Measurements from ENCODE around the gene CIITA.
"Not testable (repeated sequence)": the region's sequence is repeated elsewhere in the genome, so short reads cannot be mapped to it uniquely, and the experiment has no call there.

Gene CIITA

GRCh38 chr16:10876799-10877341 is at the start of gene CIITA:
TSS of gene CIITA (plus strand) at chr16:10877202. CDS start at chr16:10877331, 129 bp downstream.
- no peak for DNase-seq (ENCODE audit: low read depth)

- no peak for DNase-seq (ENCODE audit: low read depth)
Observed at GRCh38 chr16:10827691-10828341, 49.2 kb upstream of the CIITA start.

GRCh38 chr16:10828851-10829366 is 48.1 kb upstream of the CIITA start:
- no peak for DNase-seq (ENCODE audit: low read depth)

GRCh38 chr16:10829390-10830098 is 47.5 kb upstream of the CIITA start:
- DNase-seq (ENCODE audit: low read depth): not testable (repeated sequence)

- DNase-seq (ENCODE audit: low read depth): not testable (repeated sequence)
Observed at GRCh38 chr16:10830240-10830639, 46.8 kb upstream of the CIITA start.

- no peak for DNase-seq (ENCODE audit: low read depth)
Observed at GRCh38 chr16:10831894-10832886, 44.8 kb upstream of the CIITA start.

- no peak for DNase-seq (ENCODE audit: low read depth)
Observed at GRCh38 chr16:10833271-10833670, 43.7 kb upstream of the CIITA start.

GRCh38 chr16:10834130-10834529 is 42.9 kb upstream of the CIITA start:
- DNase-seq (ENCODE audit: low read depth): no peak

GRCh38 chr16:10834766-10835165 is 42.2 kb upstream of the CIITA start:
- DNase-seq (ENCODE audit: low read depth): no peak

- no peak for DNase-seq (ENCODE audit: low read depth)
Observed at GRCh38 chr16:10835281-10835931, 41.6 kb upstream of the CIITA start.

GRCh38 chr16:10836174-10836853 is 40.7 kb upstream of the CIITA start:
- no peak for DNase-seq (ENCODE audit: low read depth)

- DNase-seq (ENCODE audit: low read depth): no peak
Observed at GRCh38 chr16:10838621-10839278, 38.3 kb upstream of the CIITA start.

GRCh38 chr16:10839279-10839666 is 37.7 kb upstream of the CIITA start:
- no peak for DNase-seq (ENCODE audit: low read depth)

- DNase-seq (ENCODE audit: low read depth): no peak
Observed at GRCh38 chr16:10840703-10841102, 36.3 kb upstream of the CIITA start.

- no peak for DNase-seq (ENCODE audit: low read depth)
Observed at GRCh38 chr16:10846213-10846998, 30.6 kb upstream of the CIITA start.

- no peak for DNase-seq (ENCODE audit: low read depth)
Observed at GRCh38 chr16:10847176-10847575, 29.8 kb upstream of the CIITA start.

GRCh38 chr16:10849736-10850477 is 27.1 kb upstream of the CIITA start:
- no peak for DNase-seq (ENCODE audit: low read depth)

- DNase-seq (ENCODE audit: low read depth): no peak
Observed at GRCh38 chr16:10850478-10850850, 26.5 kb upstream of the CIITA start.

- no peak for DNase-seq (ENCODE audit: low read depth)
Observed at GRCh38 chr16:10851512-10851911, 25.5 kb upstream of the CIITA start.
